Measurements from ENCODE around the gene LPGAT1.
"Not testable (repeated sequence)": the region's sequence is repeated elsewhere in the genome, so short reads cannot be mapped to it uniquely, and the experiment has no call there.

LPGAT1 gene

DNA sequence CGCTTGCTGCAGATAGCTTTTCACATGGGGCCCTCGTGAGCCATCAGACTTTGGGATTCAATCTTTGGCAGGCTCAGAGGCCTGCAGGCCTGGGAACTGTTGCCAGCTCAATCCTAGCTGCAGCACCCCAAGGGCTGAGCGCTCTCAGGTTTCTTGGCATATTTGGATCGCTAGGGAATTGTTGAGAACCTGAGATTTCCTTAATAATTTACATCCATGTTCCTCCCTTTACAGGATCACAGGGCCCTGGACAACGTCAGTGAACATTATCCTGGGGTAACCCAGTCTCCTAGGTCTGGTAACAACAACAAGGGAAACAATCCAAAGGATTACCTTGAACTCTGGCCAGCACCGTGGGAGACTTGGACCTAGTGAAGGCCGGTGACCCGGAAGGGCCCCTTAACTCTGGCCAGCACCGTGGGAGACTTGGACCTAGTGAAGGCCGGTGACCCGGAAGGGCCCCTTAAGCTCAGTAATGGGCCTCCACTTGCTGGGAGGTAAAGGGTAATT, 105.8 kb downstream of the LPGAT1 start:
- TF ChIP-seq, protein P1, sequence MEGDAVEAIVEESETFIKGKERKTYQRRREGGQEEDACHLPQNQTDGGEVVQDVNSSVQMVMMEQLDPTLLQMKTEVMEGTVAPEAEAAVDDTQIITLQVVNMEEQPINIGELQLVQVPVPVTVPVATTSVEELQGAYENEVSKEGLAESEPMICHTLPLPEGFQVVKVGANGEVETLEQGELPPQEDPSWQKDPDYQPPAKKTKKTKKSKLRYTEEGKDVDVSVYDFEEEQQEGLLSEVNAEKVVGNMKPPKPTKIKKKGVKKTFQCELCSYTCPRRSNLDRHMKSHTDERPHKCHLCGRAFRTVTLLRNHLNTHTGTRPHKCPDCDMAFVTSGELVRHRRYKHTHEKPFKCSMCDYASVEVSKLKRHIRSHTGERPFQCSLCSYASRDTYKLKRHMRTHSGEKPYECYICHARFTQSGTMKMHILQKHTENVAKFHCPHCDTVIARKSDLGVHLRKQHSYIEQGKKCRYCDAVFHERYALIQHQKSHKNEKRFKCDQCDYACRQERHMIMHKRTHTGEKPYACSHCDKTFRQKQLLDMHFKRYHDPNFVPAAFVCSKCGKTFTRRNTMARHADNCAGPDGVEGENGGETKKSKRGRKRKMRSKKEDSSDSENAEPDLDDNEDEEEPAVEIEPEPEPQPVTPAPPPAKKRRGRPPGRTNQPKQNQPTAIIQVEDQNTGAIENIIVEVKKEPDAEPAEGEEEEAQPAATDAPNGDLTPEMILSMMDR (IDR thresholded peaks at IDR 0.05), result no peak
- no peak for TF ChIP-seq ZFX (IDR thresholded peaks at IDR 0.05; ENCODE audit: borderline replicate concordance)
- H3K27ac ChIP-seq, result no peak overlapping the region

DNA sequence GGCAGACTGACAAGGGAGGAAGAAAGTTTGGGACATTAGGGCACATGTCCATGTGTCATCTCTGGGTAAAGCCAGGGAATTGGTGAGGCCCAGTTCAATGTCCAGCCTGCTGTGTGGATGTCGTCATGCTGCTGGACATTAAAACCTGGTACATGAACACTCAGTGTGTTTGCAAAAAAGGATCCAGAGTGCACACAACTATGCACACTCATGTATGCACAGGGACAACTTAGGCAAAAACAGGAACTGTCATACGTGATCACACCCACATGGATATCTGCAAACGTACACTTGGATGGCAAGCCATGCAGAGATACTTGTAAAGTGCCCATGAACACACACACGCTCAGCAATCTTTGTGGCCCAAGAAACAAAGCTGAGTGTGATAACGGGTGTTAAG, 107.3 kb downstream of the LPGAT1 start:
- no peak overlapping the region for H3K27ac ChIP-seq
- TF ChIP-seq, protein P1 (IDR thresholded peaks at IDR 0.05), result no peak
- no peak for TF ChIP-seq ZFX (IDR thresholded peaks at IDR 0.05; ENCODE audit: borderline replicate concordance)

DNA sequence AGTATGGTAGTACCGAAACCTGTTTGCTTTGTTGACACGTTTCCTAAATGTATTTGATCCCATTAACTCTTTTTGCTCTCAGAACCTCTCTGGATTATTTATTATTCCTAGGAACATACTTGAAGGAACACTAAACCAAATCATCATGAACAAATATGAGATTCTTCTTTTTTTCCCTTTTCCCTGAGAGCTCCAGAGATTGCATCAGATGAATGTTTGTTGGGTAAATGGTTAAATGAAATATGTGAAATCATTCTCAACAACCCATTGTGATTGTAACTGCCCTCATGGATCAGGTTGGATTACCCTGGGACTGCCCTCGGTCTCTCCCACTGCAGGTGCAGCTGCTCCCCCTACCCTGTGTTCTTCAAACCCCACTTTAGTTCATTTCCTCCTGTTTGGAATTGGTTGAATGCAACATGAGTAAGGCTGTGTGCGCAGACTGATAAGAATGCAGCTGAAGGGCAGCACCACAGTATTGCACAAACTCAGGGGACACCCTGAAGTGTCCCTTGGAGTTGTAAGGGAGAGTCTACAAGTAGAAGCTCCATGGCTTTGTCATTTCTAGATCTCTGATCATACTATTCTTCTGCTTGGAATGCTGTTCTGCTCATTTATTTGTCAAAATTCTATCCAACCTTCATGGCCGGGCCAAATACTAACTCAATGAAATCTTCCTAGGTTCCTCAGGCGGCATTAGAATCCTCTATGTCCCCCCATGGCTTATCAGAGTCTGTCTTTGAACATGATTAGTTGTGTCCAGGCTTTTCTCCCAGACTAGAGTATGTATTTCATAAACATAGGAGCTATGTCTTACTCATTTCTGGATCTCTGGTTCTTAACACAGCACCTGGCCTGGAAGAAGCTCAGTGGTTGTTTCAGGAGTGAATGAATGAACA, 108.0 kb downstream of the LPGAT1 start:
- no peak overlapping the region for H3K27ac ChIP-seq
- TF ChIP-seq, protein P1 (IDR thresholded peaks at IDR 0.05), result no peak
- no peak for TF ChIP-seq ZFX (IDR thresholded peaks at IDR 0.05; ENCODE audit: borderline replicate concordance)

DNA sequence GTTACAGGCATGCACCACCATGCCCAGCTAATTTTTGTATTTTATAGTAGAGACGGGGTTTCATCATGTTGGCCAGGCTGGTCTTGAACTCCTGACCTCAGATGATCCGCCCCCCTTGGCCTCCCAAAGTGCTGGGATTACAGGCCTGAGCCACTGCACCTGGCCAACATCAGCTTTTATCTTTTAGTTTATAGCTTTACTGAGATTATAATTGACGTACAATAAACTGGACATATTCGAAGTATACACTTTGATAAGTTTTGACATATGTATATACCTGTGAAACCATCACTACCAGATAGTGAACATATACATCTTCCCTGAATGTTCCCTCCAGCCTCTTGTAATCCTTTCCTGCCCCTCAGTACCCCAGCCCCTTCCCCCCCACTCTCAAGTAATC, 114.0 kb downstream of the LPGAT1 start:
- not testable (repeated sequence) for H3K27ac ChIP-seq

DNA sequence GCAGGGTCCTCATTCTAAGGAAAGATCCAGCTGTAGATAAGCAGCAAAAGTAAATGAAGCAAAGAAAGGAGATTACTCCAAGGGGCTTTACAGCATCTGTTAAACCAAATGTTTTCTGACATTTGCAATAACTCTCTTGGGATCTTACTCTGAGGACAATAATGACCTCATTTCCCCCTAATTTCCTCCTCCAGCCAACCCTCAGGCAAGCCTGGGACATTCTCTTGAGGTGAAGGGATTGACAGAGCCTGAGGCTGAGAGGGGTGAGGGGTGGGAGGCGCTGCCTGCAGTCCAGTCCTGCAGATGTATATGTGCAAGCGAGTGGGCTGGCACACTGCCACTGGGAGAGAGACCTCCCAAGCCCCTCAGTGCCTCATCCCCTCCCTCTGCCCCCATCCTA, 114.6 kb downstream of the LPGAT1 start:
- no peak overlapping the region for H3K27ac ChIP-seq
- TF ChIP-seq, protein P1 (IDR thresholded peaks at IDR 0.05), result no peak
- no peak for TF ChIP-seq ZFX (IDR thresholded peaks at IDR 0.05; ENCODE audit: borderline replicate concordance)

DNA sequence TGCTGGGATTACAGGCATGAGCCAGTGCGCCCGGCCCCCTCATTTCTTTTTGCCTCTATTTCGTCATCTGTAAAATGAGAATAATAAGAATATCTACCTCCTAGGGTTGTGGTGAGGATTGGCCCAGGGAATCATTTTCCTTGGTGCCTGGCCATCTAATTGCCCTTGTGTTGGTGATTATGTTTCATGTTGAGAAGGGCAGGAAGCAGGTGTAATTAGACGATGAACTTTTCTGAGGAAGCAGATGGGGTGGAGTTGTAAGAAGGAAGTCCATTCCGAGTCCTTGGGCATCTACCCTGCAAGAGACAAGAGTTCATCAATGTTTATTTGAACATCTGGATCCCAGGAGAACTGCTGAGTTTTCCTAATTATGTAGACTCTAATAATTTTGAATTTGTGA, 116.4 kb downstream of the LPGAT1 start:
- TF ChIP-seq, protein P1 (IDR thresholded peaks at IDR 0.05), result no peak
- TF ChIP-seq ZFX (IDR thresholded peaks at IDR 0.05; ENCODE audit: borderline replicate concordance), result no peak
- no peak overlapping the region for H3K27ac ChIP-seq

DNA sequence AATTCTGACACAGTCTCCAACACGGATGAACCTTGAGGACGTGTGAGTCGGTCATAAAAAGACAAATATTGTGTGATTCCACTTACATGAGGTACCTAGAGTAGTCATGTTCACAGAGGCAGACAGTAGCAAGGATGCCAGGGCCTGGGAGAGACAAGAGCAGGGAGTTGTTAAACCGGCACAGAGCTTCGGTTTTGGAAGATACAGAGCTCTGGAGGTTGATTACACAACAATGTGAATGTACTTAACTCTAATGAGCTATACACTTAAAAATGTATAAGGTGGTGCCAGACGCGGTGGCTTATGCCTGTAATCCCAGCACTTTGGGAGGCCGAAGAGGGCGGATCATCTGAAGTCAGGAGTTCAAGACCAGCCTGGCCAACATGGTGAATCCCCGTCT, 117.3 kb downstream of the LPGAT1 start:
- no peak for TF ChIP-seq ZFX (IDR thresholded peaks at IDR 0.05; ENCODE audit: borderline replicate concordance)
- TF ChIP-seq, protein P1 (IDR thresholded peaks at IDR 0.05), result no peak
- H3K27ac ChIP-seq, result no peak overlapping the region
